Measurements from ENCODE around the gene PTPRN2. TPM values are rescaled to one million over a fixed set of nuclear protein-coding genes. Genes with fewer than 3 reads are reported as not detected.

Gene PTPRN2
- total and polyA plus RNA-seq, 4 experiments from 2014 or later, result 1.7 to 2.6 (median 1.9) TPM

- peak overlapping the region in 1 of 7 donors; percentile 68 for H3K27ac Mint-ChIP-seq
- no peak overlapping the region for H3K4me3 Mint-ChIP-seq
- peaks cover 5% of the 10 kb centered on the region for H3K4me1 ChIP-seq (ENCODE audit: insufficient read depth, low read length)
- intact Hi-C loops (cut with micrococcal nuclease), result no loop called here
- H3K27me3 ChIP-seq (ENCODE audit: insufficient read depth, low read length), result peaks cover 2% of the 10 kb centered on the region
- ChIA-PET CTCF (ENCODE audit: partially characterized antibody) (no interaction called here), POLR2A (ENCODE audit: partially characterized antibody) (no interaction called here)
- H3K9me3 Mint-ChIP-seq, result peaks cover 0 to 3% (median 0%) of the 10 kb centered on the region in 8 donors
- no peak for DNase-seq
- H3K36me3 ChIP-seq (ENCODE audit: insufficient read depth, low read length), result no peaks in the 10 kb centered on the region
- H3K27me3 Mint-ChIP-seq, result peaks cover 14 to 23% of the 10 kb centered on the region in 2 donors
- H3K4me3 ChIP-seq (ENCODE audit: low read length in 2 of 2), result no peak overlapping the region
- H3K4me1 Mint-ChIP-seq, result peaks cover 0 to 9% (median 5%) of the 10 kb centered on the region in 4 donors
- H3K27ac ChIP-seq (ENCODE audit: low read depth, low read length), result no peak overlapping the region
- H3K9me3 ChIP-seq (ENCODE audit: control insufficient read depth in 1 of 2, low read length in 2 of 2), result no peaks in the 10 kb centered on the region
- H3K36me3 Mint-ChIP-seq, result no peaks in the 10 kb centered on the region
These were observed 954.0 kb downstream of the PTPRN2 start for GRCh38 chr7:157633465-157634185.

DNA sequence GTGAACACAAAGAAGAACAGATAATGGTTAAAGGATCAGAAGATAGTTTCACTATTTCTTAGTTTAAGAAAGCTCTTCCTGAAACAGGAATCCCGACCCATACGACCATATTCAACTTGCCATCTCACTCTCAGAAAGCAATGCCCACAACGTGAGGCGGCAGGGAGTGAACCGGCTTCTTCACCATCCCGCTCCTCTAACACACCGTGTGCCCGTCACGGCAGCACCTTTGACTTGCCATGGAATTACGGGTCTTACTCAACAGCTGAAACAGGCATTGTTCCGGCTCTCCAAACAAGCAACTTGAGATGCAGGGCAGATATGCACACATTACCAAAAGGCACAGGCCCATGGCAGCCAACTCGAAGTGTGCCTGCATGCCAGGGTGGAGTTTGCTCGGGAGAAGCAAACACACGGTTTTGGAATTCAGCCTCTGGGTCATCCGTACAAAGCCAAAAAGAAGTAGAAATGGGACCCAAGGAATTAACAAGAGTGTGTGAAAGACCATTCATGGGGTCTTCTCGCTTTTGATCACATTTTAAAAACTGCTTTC lies 957.2 kb downstream of the PTPRN2 start:
- CTCF ChIA-PET (ENCODE audit: partially characterized antibody), result no interaction called here
- Mint-ChIP-seq H3K27ac (peak overlapping the region in 1 of 7 donors; percentile 51), H3K9me3 (no peaks in the 10 kb centered on the region), H3K4me3 (peak overlapping the region in 1 of 8 donors; percentile 39), H3K36me3 (no peaks in the 10 kb centered on the region), H3K4me1 (peaks cover 22 to 40% (median 36%) of the 10 kb centered on the region in 4 donors), H3K27me3 (peaks cover 9% of the 10 kb centered on the region in 2 donors)
- H3K27me3 ChIP-seq (ENCODE audit: insufficient read depth, low read length), result peaks cover 2% of the 10 kb centered on the region
- no peak overlapping the region for H3K4me3 ChIP-seq (ENCODE audit: low read length in 2 of 2)
- intact Hi-C loops (cut with micrococcal nuclease), result no loop called here
- POLR2A ChIA-PET (ENCODE audit: partially characterized antibody), result no interaction called here
- peaks cover 38% of the 10 kb centered on the region for H3K4me1 ChIP-seq (ENCODE audit: insufficient read depth, low read length)
- no peaks in the 10 kb centered on the region for H3K36me3 ChIP-seq (ENCODE audit: insufficient read depth, low read length)
- H3K9me3 ChIP-seq (ENCODE audit: control insufficient read depth in 1 of 2, low read length in 2 of 2), result no peaks in the 10 kb centered on the region
- H3K27ac ChIP-seq (ENCODE audit: low read depth, low read length), result no peak overlapping the region
- DNase-seq, result no peak

GRCh38 chr7:157628456-157628855 lies 959.2 kb downstream of the PTPRN2 start:
- Histone ChIP-seq H3K36me3 (ENCODE audit: insufficient read depth, low read length) (no peaks in the 10 kb centered on the region), H3K27ac (ENCODE audit: low read depth, low read length) (no peak overlapping the region), H3K4me3 (ENCODE audit: low read length in 2 of 2) (no peak overlapping the region), H3K4me1 (ENCODE audit: insufficient read depth, low read length) (peaks cover 38% of the 10 kb centered on the region), H3K27me3 (ENCODE audit: insufficient read depth, low read length) (peaks cover 2% of the 10 kb centered on the region), H3K9me3 (ENCODE audit: control insufficient read depth in 1 of 2, low read length in 2 of 2) (no peaks in the 10 kb centered on the region)
- Mint-ChIP-seq H3K4me3 (peak overlapping the region in 2 of 8 donors; percentile 14 to 37), H3K4me1 (peaks cover 26 to 59% (median 48%) of the 10 kb centered on the region in 4 donors), H3K36me3 (no peaks in the 10 kb centered on the region), H3K27ac (peak overlapping the region in 2 of 7 donors; percentile 13 to 18), H3K27me3 (peaks cover 4 to 7% of the 10 kb centered on the region in 2 donors), H3K9me3 (no peaks in the 10 kb centered on the region)
- no peak for DNase-seq
- ChIA-PET CTCF (ENCODE audit: partially characterized antibody) (interaction anchor here (4.1 kb wide), 1 partner anchor 15 kb away, joined by 19 read pairs; no protein-coding TSS in a partner anchor), POLR2A (ENCODE audit: partially characterized antibody) (interaction anchor here (1.3 to 4.3 kb wide), 2 partner anchors 15 to 52 kb away, joined by 4 to 30 read pairs; no protein-coding TSS in a partner anchor)
- intact Hi-C loops (cut with micrococcal nuclease), result loop anchor here (5.0 kb wide), 2 partner anchors 59 to 156 kb away; no protein-coding TSS in a partner anchor

- Mint-ChIP-seq H3K36me3 (no peaks in the 10 kb centered on the region), H3K4me3 (peak overlapping the region in 5 of 8 donors; percentile 16 to 84 (median 77)), H3K27me3 (peaks cover 2 to 4% of the 10 kb centered on the region in 2 donors), H3K9me3 (no peaks in the 10 kb centered on the region), H3K27ac (peak overlapping the region in 6 of 7 donors; percentile 64 to 91 (median 73)), H3K4me1 (peaks cover 28 to 67% (median 52%) of the 10 kb centered on the region in 4 donors)
- intact Hi-C loops (cut with micrococcal nuclease), result loop anchor here (5.0 kb wide), 2 partner anchors 60 to 155 kb away; no protein-coding TSS in a partner anchor
- peaks cover 44% of the 10 kb centered on the region for H3K4me1 ChIP-seq (ENCODE audit: insufficient read depth, low read length)
- ChIA-PET POLR2A (ENCODE audit: partially characterized antibody) (interaction anchor here (1.0 to 4.3 kb wide), 5 partner anchors 14 to 224 kb away, joined by 3 to 30 read pairs (median 4); no protein-coding TSS in a partner anchor), CTCF (ENCODE audit: partially characterized antibody) (interaction anchor here (2.1 to 4.1 kb wide), 2 partner anchors 8 to 15 kb away, joined by 6 to 19 read pairs; no protein-coding TSS in a partner anchor)
- H3K9me3 ChIP-seq (ENCODE audit: control insufficient read depth in 1 of 2, low read length in 2 of 2), result no peaks in the 10 kb centered on the region
- no peaks in the 10 kb centered on the region for H3K36me3 ChIP-seq (ENCODE audit: insufficient read depth, low read length)
- H3K4me3 ChIP-seq (ENCODE audit: low read length in 2 of 2), result no peak overlapping the region
- peaks cover 2% of the 10 kb centered on the region for H3K27me3 ChIP-seq (ENCODE audit: insufficient read depth, low read length)
- no peak overlapping the region for H3K27ac ChIP-seq (ENCODE audit: low read depth, low read length)
- DNase-seq, result no peak
These were observed 960.0 kb downstream of the PTPRN2 start for GRCh38 chr7:157627646-157628045.

GRCh38 chr7:157627033-157627432 lies 960.6 kb downstream of the PTPRN2 start:
- peaks cover 2 to 3% of the 10 kb centered on the region in 2 donors for H3K27me3 Mint-ChIP-seq
- H3K4me1 ChIP-seq (ENCODE audit: insufficient read depth, low read length), result peaks cover 50% of the 10 kb centered on the region
- no peaks in the 10 kb centered on the region for H3K9me3 Mint-ChIP-seq
- DNase-seq, result no peak
- H3K36me3 Mint-ChIP-seq, result no peaks in the 10 kb centered on the region
- H3K9me3 ChIP-seq (ENCODE audit: control insufficient read depth in 1 of 2, low read length in 2 of 2), result no peaks in the 10 kb centered on the region
- ChIA-PET CTCF (ENCODE audit: partially characterized antibody) (interaction anchor here (0.9 to 4.1 kb wide), 6 partner anchors 9 to 194 kb away, joined by 3 to 19 read pairs (median 5); no protein-coding TSS in a partner anchor), POLR2A (ENCODE audit: partially characterized antibody) (interaction anchor here (0.9 to 4.3 kb wide), 7 partner anchors 14 to 224 kb away, joined by 3 to 30 read pairs (median 4); no protein-coding TSS in a partner anchor)
- H3K36me3 ChIP-seq (ENCODE audit: insufficient read depth, low read length), result no peaks in the 10 kb centered on the region
- intact Hi-C loops (cut with micrococcal nuclease), result loop anchor here (5.0 kb wide), 2 partner anchors 60 to 155 kb away; no protein-coding TSS in a partner anchor
- no peaks in the 10 kb centered on the region for H3K27me3 ChIP-seq (ENCODE audit: insufficient read depth, low read length)
- peak overlapping the region in 7 of 8 donors; percentile 76 to 84 (median 81) for H3K4me3 Mint-ChIP-seq
- no peak overlapping the region for H3K27ac ChIP-seq (ENCODE audit: low read depth, low read length)
- peaks cover 31 to 73% (median 57%) of the 10 kb centered on the region in 4 donors for H3K4me1 Mint-ChIP-seq
- no peak overlapping the region for H3K4me3 ChIP-seq (ENCODE audit: low read length in 2 of 2)
- H3K27ac Mint-ChIP-seq, result peak overlapping the region; percentile 7 to 96 (median 86)

DNA sequence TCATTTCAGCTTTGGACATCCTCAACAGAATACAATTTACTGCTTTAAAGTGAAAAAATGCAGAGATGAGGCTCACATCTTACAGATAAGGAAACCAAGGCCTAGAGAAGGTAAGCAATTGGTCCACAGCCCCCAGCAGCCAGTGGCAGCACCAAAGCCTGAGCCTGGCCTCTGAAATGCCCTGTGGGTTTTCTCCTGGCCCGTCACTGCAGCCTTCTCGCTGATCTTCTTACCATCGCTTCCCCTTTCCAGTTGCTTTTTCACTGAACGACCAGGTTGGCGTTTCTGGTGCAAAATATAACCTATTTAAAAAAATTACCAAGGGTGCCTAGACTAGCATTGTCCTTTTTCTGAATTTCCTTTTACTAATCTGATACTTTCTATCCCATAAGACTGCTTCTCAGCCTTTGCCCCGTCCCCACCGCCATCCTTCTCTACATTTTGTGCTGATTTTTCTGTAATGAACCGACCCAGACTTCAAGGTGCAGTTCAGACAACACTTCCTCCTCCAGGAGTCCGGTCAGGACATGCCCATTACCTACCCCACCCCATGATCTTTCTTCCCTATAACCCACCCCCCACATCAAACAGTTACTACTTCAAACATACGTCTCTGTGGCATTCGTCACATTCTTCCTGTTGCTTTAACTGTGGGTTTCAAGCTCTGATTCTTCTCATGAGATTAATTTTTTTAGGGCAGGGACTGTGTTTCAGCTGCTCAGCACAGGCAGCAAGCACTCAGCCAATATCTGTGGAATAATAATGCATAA lies 961.5 kb downstream of the PTPRN2 start:
- peak; percentile 53 to 75 (median 69) for DNase-seq
- Mint-ChIP-seq H3K27me3 (peaks cover 2 to 3% of the 10 kb centered on the region in 2 donors), H3K4me1 (peaks cover 33 to 78% (median 61%) of the 10 kb centered on the region in 4 donors), H3K9me3 (no peaks in the 10 kb centered on the region), H3K36me3 (no peaks in the 10 kb centered on the region), H3K4me3 (peak overlapping the region; percentile 60 to 84 (median 81)), H3K27ac (peak overlapping the region; percentile 7 to 96 (median 91))
- H3K4me3 ChIP-seq (ENCODE audit: low read length in 2 of 2), result peak overlapping the region in 1 of 2 donors; percentile 13
- no peaks in the 10 kb centered on the region for H3K9me3 ChIP-seq (ENCODE audit: control insufficient read depth in 1 of 2, low read length in 2 of 2)
- ChIA-PET POLR2A (ENCODE audit: partially characterized antibody) (interaction anchor here (0.9 to 4.3 kb wide), 6 partner anchors 13 to 225 kb away, joined by 3 to 30 read pairs (median 5); no protein-coding TSS in a partner anchor), CTCF (ENCODE audit: partially characterized antibody) (interaction anchor here (0.9 to 4.1 kb wide), 6 partner anchors 9 to 194 kb away, joined by 3 to 19 read pairs (median 5); no protein-coding TSS in a partner anchor)
- peaks cover 57% of the 10 kb centered on the region for H3K4me1 ChIP-seq (ENCODE audit: insufficient read depth, low read length)
- intact Hi-C loops (cut with micrococcal nuclease), result loop anchor here (5.0 kb wide), 2 partner anchors 61 to 154 kb away; no protein-coding TSS in a partner anchor
- H3K27ac ChIP-seq (ENCODE audit: low read depth, low read length), result no peak overlapping the region
- H3K27me3 ChIP-seq (ENCODE audit: insufficient read depth, low read length), result no peaks in the 10 kb centered on the region
- H3K36me3 ChIP-seq (ENCODE audit: insufficient read depth, low read length), result no peaks in the 10 kb centered on the region

Data from CD4-positive, alpha-beta memory T cell (primary cell).